ENCODE results near the gene ZBTB20.

Gene ZBTB20

DNA sequence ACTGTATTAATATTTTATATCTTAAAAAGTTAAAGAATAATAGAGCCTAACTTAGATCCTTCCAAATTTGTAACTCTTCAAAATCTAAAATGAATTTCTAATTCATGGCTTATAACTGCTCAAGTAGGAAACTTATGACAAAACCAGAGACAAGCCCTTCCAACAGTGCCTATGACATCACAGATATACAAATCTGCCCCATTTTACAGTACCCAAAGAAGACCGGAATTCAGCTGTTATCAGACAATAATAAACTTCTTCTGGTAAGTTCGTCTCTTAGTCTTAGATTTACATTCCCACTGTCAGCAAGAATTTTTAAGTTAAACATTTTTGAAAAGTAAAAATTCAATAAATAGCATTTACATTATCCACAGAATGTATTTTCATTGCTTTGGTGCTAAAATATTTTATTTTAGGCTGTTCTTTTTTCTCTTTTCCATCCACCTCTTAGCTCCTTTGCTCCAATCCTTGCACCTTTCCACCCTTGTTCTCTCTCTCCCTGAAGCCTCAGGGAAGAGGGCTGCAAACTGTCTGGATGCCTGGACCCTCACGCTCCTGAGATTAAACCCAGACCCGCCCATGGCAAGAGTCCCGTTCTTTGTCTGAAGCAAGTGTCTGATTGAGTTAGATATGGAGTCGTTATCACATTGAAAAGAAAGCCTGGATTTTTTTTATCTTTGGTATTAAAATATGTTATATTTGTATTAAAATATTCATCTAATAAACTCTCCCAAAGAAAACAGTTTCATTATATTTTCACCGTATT is 312.7 kb downstream of the ZBTB20 start:
- TF ChIP-seq CTCF (conservative IDR thresholded peaks at IDR 0.05; ENCODE audit: low read depth, low read length) = no peak
- no peak for DNase-seq (ENCODE audit: low read depth)

GRCh38 chr3:114831861-114832260 is 315.2 kb downstream of the ZBTB20 start:
- no peak for DNase-seq (ENCODE audit: low read depth)
- no peak for TF ChIP-seq CTCF (conservative IDR thresholded peaks at IDR 0.05; ENCODE audit: low read depth, low read length)
- H3K4me3 ChIP-seq (ENCODE audit: low read depth, low read length) = no peak overlapping the region

More for the DNA sequence above, 312.7 kb downstream of the ZBTB20 start:
- H3K4me3 ChIP-seq (ENCODE audit: low read depth, low read length) = peak overlapping the region; percentile 4

GRCh38 chr3:114830652-114831051 is 316.4 kb downstream of the ZBTB20 start:
- TF ChIP-seq CTCF (conservative IDR thresholded peaks at IDR 0.05; ENCODE audit: low read depth, low read length) = no peak
- H3K4me3 ChIP-seq (ENCODE audit: low read depth, low read length) = no peak overlapping the region
- no peak for DNase-seq (ENCODE audit: low read depth)

DNA sequence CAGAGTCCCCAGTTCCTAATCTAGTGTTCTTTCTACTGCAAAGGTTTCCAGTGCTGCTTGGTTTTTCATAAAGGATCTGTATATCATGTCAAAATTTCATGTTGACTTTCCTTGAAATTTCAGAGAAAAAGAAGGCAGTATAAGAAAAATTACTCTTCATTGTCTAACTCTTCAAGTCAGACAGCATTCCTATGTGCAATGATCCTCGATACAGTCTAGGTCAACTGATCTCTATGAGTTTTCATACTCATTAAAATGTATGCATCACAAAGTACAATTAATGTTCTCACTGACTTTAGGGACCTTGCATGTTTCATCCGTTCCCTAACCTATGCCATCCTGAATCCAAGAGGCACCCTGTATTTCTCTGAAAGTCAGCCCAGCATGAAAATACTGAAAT is 317.3 kb downstream of the ZBTB20 start:
- TF ChIP-seq CTCF (conservative IDR thresholded peaks at IDR 0.05; ENCODE audit: low read depth, low read length) = no peak
- DNase-seq (ENCODE audit: low read depth) = no peak
- H3K4me3 ChIP-seq (ENCODE audit: low read depth, low read length) = no peak overlapping the region

GRCh38 chr3:114827495-114827894 is 319.6 kb downstream of the ZBTB20 start:
- DNase-seq (ENCODE audit: low read depth) = peak; percentile 72
- no peak overlapping the region for H3K4me3 ChIP-seq (ENCODE audit: low read depth, low read length)
- TF ChIP-seq CTCF (conservative IDR thresholded peaks at IDR 0.05; ENCODE audit: low read depth, low read length) = peak; percentile 81

DNA sequence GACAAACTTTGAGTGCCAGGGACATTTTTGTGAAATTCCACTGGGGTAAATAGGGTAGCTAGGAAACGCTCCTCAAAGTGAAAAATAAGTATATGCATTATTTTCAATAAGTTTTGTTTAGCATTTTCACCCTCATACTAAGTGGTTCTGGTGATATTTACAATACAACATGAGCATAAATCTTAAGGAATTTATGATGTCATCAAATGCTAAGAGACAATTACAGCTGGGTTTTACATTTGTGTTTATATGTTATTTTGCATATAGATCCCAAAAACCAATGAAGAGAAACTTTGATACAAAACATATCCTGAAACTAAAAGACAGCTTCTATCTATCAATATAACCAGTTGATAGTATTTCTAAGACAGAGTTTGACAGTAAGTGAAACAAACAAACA is 323.1 kb downstream of the ZBTB20 start:
- DNase-seq (ENCODE audit: low read depth) = no peak
- H3K4me3 ChIP-seq (ENCODE audit: low read depth, low read length) = no peak overlapping the region
- no peak for TF ChIP-seq CTCF (conservative IDR thresholded peaks at IDR 0.05; ENCODE audit: low read depth, low read length)

DNA sequence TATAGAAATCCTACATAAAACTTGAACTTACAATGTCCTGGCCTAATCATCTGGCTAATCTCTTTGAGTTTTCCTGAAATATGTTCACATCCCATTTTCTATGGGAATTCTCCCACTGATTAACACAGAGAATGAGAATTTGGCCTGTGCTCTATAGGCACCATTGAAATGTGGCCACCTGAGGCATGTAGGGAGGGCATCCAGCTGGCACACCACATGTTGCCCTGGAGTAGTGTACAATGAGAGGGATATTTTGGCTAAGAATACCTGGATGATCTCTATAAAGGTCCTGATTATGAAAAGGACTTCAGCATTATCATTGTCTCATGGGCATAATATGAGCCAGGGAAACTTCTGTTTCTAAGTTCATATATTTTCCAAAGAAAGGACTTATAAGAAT is 324.0 kb downstream of the ZBTB20 start:
- H3K4me3 ChIP-seq (ENCODE audit: low read depth, low read length) = no peak overlapping the region
- DNase-seq (ENCODE audit: low read depth) = no peak
- no peak for TF ChIP-seq CTCF (conservative IDR thresholded peaks at IDR 0.05; ENCODE audit: low read depth, low read length)
